ENCODE data around the gene NUP153. TPM values are rescaled to one million over a fixed set of nuclear protein-coding genes. Genes with fewer than 3 reads are reported as not detected.
"Not testable (repeated sequence)": the region's sequence is repeated elsewhere in the genome, so short reads cannot be mapped to it uniquely, and the experiment has no call there.

The NUP153 gene
- total RNA-seq, 1 donor from 2014 or later: 13.2 TPM

DNA sequence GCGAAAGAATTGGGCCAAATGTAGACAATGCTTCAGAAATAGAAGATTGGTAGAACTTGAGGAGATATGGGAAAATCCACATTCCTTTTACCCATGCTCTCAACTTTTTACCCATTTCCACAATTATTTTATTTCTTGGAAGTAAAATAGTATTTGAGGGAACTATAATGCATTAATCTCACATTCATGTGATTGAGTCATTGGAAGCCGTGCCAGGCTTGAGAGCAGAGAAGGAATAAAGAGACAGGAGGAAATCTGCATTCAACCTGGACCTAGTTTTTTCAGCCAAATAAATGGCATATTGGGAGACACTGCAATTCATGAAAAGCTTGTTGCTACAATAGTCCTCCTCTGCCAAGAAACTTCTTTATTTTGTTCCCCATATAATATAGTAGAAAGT lies 2.8 kb upstream of the NUP153 start:
- Histone ChIP-seq H3K36me3 (ENCODE audit: control insufficient read depth, insufficient read depth, low read length) (no peaks in the 10 kb centered on the region), H3K27me3 (ENCODE audit: control insufficient read depth, insufficient read depth, low read length) (no peaks in the 10 kb centered on the region), H3K4me3 (ENCODE audit: low read depth, low read length) (no peak overlapping the region)
- TF ChIP-seq CTCF (IDR thresholded peaks at IDR 0.05; ENCODE audit: insufficient read depth, low read length, severe bottlenecking): no peak
- FAIRE-seq (no peak), DNase-seq (ENCODE audit: low read depth) (no peak)

GRCh38 chr6:17708035-17708434 lies 1.3 kb upstream of the NUP153 start:
- not testable (repeated sequence) for DNase-seq (ENCODE audit: low read depth); FAIRE-seq

DNA sequence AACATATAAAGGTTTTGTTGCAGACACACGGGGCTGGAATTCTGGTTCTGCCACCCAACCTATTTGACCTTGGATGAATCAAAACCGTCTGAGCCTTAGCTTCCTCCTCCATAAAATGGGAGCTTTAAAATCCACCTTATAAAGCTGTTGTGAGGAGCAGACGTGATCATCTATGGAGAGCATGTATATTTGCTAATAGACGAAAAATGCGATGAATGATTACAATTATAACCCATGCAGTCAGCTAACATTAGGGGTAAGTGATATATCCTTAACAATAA lies 586 bp upstream of the NUP153 start:
- DNase-seq (ENCODE audit: low read depth) (no peak), FAIRE-seq (no peak)
- Histone ChIP-seq H3K4me3 (ENCODE audit: low read depth, low read length) (peak overlapping the region; percentile 94), H3K36me3 (ENCODE audit: control insufficient read depth, insufficient read depth, low read length) (no peaks in the 10 kb centered on the region), H3K27me3 (ENCODE audit: control insufficient read depth, insufficient read depth, low read length) (no peaks in the 10 kb centered on the region)
- no peak for TF ChIP-seq CTCF (IDR thresholded peaks at IDR 0.05; ENCODE audit: insufficient read depth, low read length, severe bottlenecking)

More at GRCh38 chr6:17708035-17708434, 1.3 kb upstream of the NUP153 start:
- not testable (repeated sequence) for H3K27me3 ChIP-seq (ENCODE audit: control insufficient read depth, insufficient read depth, low read length); H3K4me3 ChIP-seq (ENCODE audit: low read depth, low read length); H3K36me3 ChIP-seq (ENCODE audit: control insufficient read depth, insufficient read depth, low read length)

DNA sequence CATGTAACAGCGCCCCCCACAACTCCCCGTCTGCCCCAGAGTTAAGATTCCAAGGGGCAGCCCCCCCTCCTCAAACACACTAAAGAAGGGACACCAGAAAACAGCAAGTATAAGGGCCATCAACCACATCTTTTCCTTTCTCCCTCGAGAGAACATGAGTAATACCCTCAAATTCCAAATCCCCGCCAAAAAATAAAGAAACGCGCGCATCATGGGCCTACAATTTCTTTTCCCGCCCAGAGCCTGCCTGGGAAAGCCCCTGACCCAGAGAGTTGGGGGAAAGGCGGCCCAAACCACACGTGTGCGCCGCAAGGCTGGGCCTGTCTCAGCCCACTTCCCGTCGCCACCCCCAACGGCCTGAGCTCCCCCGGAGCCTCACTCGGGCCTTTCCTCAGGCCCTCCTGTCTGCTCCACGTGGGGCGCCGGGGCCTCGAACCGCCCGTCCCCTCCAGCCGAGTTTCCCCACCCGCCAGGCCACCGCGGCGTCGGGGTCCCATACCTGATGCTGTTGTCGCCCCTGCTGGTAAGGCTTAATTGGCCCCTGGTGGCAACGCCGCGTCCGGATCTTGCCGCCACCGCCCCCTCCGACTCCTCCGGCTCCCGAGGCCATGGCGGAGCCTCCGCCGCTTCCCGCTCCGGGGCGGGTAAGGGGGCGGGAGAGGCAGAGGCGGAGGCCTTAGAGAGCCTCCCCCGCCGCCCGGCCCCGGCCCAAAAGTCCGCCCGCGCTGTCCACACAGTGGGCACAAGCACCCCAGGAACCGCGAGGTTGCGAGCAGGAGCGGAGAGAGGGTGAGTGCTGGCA lies 746 bp downstream of the NUP153 start:
- no peaks in the 10 kb centered on the region for H3K36me3 ChIP-seq (ENCODE audit: control insufficient read depth, insufficient read depth, low read length)
- H3K4me3 ChIP-seq (ENCODE audit: low read depth, low read length): peak overlapping the region; percentile 94
- H3K27me3 ChIP-seq (ENCODE audit: control insufficient read depth, insufficient read depth, low read length): no peaks in the 10 kb centered on the region
- peak; percentile 51 for DNase-seq (ENCODE audit: low read depth)
- FAIRE-seq: no peak
- TF ChIP-seq CTCF (IDR thresholded peaks at IDR 0.05; ENCODE audit: insufficient read depth, low read length, severe bottlenecking): peak; percentile 19

- no peaks in the 10 kb centered on the region for H3K27me3 ChIP-seq (ENCODE audit: control insufficient read depth, insufficient read depth, low read length)
- H3K36me3 ChIP-seq (ENCODE audit: control insufficient read depth, insufficient read depth, low read length): no peaks in the 10 kb centered on the region
- peak; percentile 60 for DNase-seq (ENCODE audit: low read depth)
- FAIRE-seq: no peak
- H3K4me3 ChIP-seq (ENCODE audit: low read depth, low read length): peak overlapping the region; percentile 94
- no peak for TF ChIP-seq CTCF (IDR thresholded peaks at IDR 0.05; ENCODE audit: insufficient read depth, low read length, severe bottlenecking)
Measured at GRCh38 chr6:17705428-17705777, 1.3 kb downstream of the NUP153 start.

- H3K27me3 ChIP-seq (ENCODE audit: control insufficient read depth, insufficient read depth, low read length): no peaks in the 10 kb centered on the region
- FAIRE-seq: no peak
- no peaks in the 10 kb centered on the region for H3K36me3 ChIP-seq (ENCODE audit: control insufficient read depth, insufficient read depth, low read length)
- TF ChIP-seq CTCF (IDR thresholded peaks at IDR 0.05; ENCODE audit: insufficient read depth, low read length, severe bottlenecking): no peak
- DNase-seq (ENCODE audit: low read depth): peak; percentile 89
- no peak overlapping the region for H3K4me3 ChIP-seq (ENCODE audit: low read depth, low read length)
Measured at GRCh38 chr6:17703256-17703694, 3.5 kb downstream of the NUP153 start.

All from bronchial epithelial cell (primary cell).